Ovary (tissue), 3 donors: ENCODE measurements around the gene MTA1.

Experiments
- CTCF ChIP-seq, 3 donors: fragments of 450-650 bp in 2 of 3; fragments of 200-600 bp in 1 of 3; IDR thresholded peaks; one replicate each; pipeline versions ENCODE4 v1.5.1 to v1.8.0; 2016 to 2022; ENCODE audit warnings: antibody characterized with exemption in 3 of 3, mild to moderate bottlenecking in 1 of 3
- POLR2A ChIP-seq: fragments of 450-650 bp; IDR thresholded peaks from one replicate; pipeline ENCODE4 v1.6.1; 2017; ENCODE audit warnings: antibody characterized with exemption, mild to moderate bottlenecking, moderate library complexity
- donor health status: DM: no; HTN: no; CAD: no.

GRCh38 chr14:105415481-105416428 lies 3.9 kb upstream of the MTA1 start:
- TF ChIP-seq CTCF (IDR thresholded peaks at IDR 0.05) (no peak), POLR2A (no peak)
